Progenitor cell of endocrine pancreas (in vitro differentiated cells): ENCODE results near the gene ZNF32. TPM values are rescaled to one million over a fixed set of nuclear protein-coding genes. Genes with fewer than 3 reads are reported as not detected.

Source experiments
- DNase-seq: peaks from one replicate; pipeline ENCODE4 v3.0.0; 2021; ENCODE audit warnings: low spot score; ENCODE audit not compliant: unreplicated experiment
- H3K27ac Mint-ChIP-seq: 2 replicates; pipeline ENCODE4 v1.8.0; 2021; ENCODE audit warnings: mild to moderate bottlenecking, moderate library complexity, mixed read lengths
- H3K27me3 Mint-ChIP-seq: 2 replicates; pipeline ENCODE4 v1.8.0; 2021; ENCODE audit warnings: mixed read lengths
- H3K36me3 Mint-ChIP-seq: 2 replicates; pipeline ENCODE4 v1.8.0; 2022; ENCODE audit warnings: mixed read lengths; ENCODE audit not compliant: insufficient read depth
- H3K4me1 Mint-ChIP-seq: 2 replicates; pipeline ENCODE4 v1.8.0; 2021; ENCODE audit warnings: low read depth, mixed read lengths
- H3K4me3 Mint-ChIP-seq: 2 replicates; pipeline ENCODE4 v1.8.0; 2021; ENCODE audit warnings: low read depth, mild to moderate bottlenecking, moderate library complexity, mixed read lengths
- H3K9me3 Mint-ChIP-seq: 2 replicates; pipeline ENCODE4 v1.8.0; 2021; ENCODE audit warnings: low read depth, mixed read lengths
- CTCF ChIP-seq: fragments of 200-600 bp; sonication (generic); IDR thresholded peaks from one replicate; pipeline ENCODE4 v1.5.0; 2021; ENCODE audit warnings: antibody characterized with exemption, mild to moderate bottlenecking; ENCODE audit not compliant: unreplicated experiment
- total RNA-seq: library from RNA; stranded (reverse); gene quantifications from 2 replicates; pipeline ENCODE4 v1.2.1, GENCODE V29; 2021

ZNF32 gene
- total RNA-seq, 1 donor from 2014 or later, result 52.0 TPM

GRCh38 chr10:43681220-43681619 lies 32.5 kb upstream of the ZNF32 start:
- H3K4me3 Mint-ChIP-seq, result no peak overlapping the region
- no peak for TF ChIP-seq CTCF
- no peaks in the 10 kb centered on the region for H3K4me1 Mint-ChIP-seq
- no peak for DNase-seq
- no peaks in the 10 kb centered on the region for H3K36me3 Mint-ChIP-seq
- peaks cover 28% of the 10 kb centered on the region for H3K27me3 Mint-ChIP-seq
- no peaks in the 10 kb centered on the region for H3K9me3 Mint-ChIP-seq
- H3K27ac Mint-ChIP-seq, result no peak overlapping the region

GRCh38 chr10:43680035-43680434 lies 31.4 kb upstream of the ZNF32 start:
- no peak for TF ChIP-seq CTCF
- Mint-ChIP-seq H3K27me3 (peaks cover 26% of the 10 kb centered on the region), H3K27ac (no peak overlapping the region), H3K36me3 (no peaks in the 10 kb centered on the region), H3K4me3 (no peak overlapping the region), H3K9me3 (no peaks in the 10 kb centered on the region), H3K4me1 (no peaks in the 10 kb centered on the region)
- DNase-seq, result no peak

- H3K36me3 Mint-ChIP-seq, result no peaks in the 10 kb centered on the region
- H3K27ac Mint-ChIP-seq, result no peak overlapping the region
- peaks cover 26% of the 10 kb centered on the region for H3K27me3 Mint-ChIP-seq
- no peak for TF ChIP-seq CTCF
- H3K4me3 Mint-ChIP-seq, result no peak overlapping the region
- no peaks in the 10 kb centered on the region for H3K9me3 Mint-ChIP-seq
- H3K4me1 Mint-ChIP-seq, result no peaks in the 10 kb centered on the region
- DNase-seq, result no peak
Measured at GRCh38 chr10:43679509-43679908, 30.8 kb upstream of the ZNF32 start.

- no peaks in the 10 kb centered on the region for H3K9me3 Mint-ChIP-seq
- no peak for DNase-seq
- no peaks in the 10 kb centered on the region for H3K4me1 Mint-ChIP-seq
- no peak overlapping the region for H3K27ac Mint-ChIP-seq
- no peak overlapping the region for H3K4me3 Mint-ChIP-seq
- no peak for TF ChIP-seq CTCF
- H3K27me3 Mint-ChIP-seq, result peaks cover 24% of the 10 kb centered on the region
- H3K36me3 Mint-ChIP-seq, result no peaks in the 10 kb centered on the region
Measured at GRCh38 chr10:43678654-43679053, 30.0 kb upstream of the ZNF32 start.

GRCh38 chr10:43676901-43677300 lies 28.2 kb upstream of the ZNF32 start:
- no peak overlapping the region for H3K4me3 Mint-ChIP-seq
- H3K9me3 Mint-ChIP-seq, result no peaks in the 10 kb centered on the region
- peaks cover 15% of the 10 kb centered on the region for H3K27me3 Mint-ChIP-seq
- no peak overlapping the region for H3K27ac Mint-ChIP-seq
- H3K4me1 Mint-ChIP-seq, result no peaks in the 10 kb centered on the region
- no peak for DNase-seq
- no peak for TF ChIP-seq CTCF
- no peaks in the 10 kb centered on the region for H3K36me3 Mint-ChIP-seq

- no peak for TF ChIP-seq CTCF
- Mint-ChIP-seq H3K9me3 (no peaks in the 10 kb centered on the region), H3K36me3 (no peaks in the 10 kb centered on the region)
Measured at GRCh38 chr10:43676331-43676730, 27.6 kb upstream of the ZNF32 start.

More at GRCh38 chr10:43676331-43676730, 27.6 kb upstream of the ZNF32 start:
- no peak overlapping the region for H3K4me3 Mint-ChIP-seq
- H3K27me3 Mint-ChIP-seq, result peaks cover 14% of the 10 kb centered on the region
- no peak for DNase-seq
- no peaks in the 10 kb centered on the region for H3K4me1 Mint-ChIP-seq
- H3K27ac Mint-ChIP-seq, result no peak overlapping the region
